ENCODE measurements around the gene ZNF175.

ZNF175 gene

GRCh38 chr19:51571599-51571998 lies 516 bp downstream of the ZNF175 start:
- Histone ChIP-seq H3K4me1 (ENCODE audit: insufficient read depth, low read length, poor library complexity, severe bottlenecking) (peaks cover 44% of the 10 kb centered on the region), H3K79me2 (ENCODE audit: insufficient read depth, low read length) (peaks cover 31% of the 10 kb centered on the region), H3K36me3 (ENCODE audit: insufficient read depth, low read length) (no peaks in the 10 kb centered on the region), H3K9ac (ENCODE audit: low read depth, low read length, poor library complexity, severe bottlenecking) (peak overlapping the region; percentile 75), H3K9me3 (ENCODE audit: insufficient read depth, low read depth, low read length) (no peaks in the 10 kb centered on the region), H2AFZ (ENCODE audit: low read length) (peak overlapping the region; percentile 68), H4K20me1 (ENCODE audit: insufficient read depth, low read length, poor library complexity, severe bottlenecking) (no peaks in the 10 kb centered on the region), H3K9me2 (replicated peaks; ENCODE audit: low read depth, low read length) (no peaks in the 10 kb centered on the region), H3K4me2 (ENCODE audit: low read depth, low read length, poor library complexity, severe bottlenecking) (peak overlapping the region; percentile 96), H3F3A (ENCODE audit: low read depth) (no peaks in the 10 kb centered on the region; the same call in 1 of the 2 replicates), H3K4me3 (ENCODE audit: low read length, poor library complexity, severe bottlenecking) (peak overlapping the region; percentile 86), H3K27me3 (ENCODE audit: insufficient read depth, low read length, poor library complexity, severe bottlenecking) (no peaks in the 10 kb centered on the region)
- no peak for TF ChIP-seq EZH2phosphoT487 (IDR thresholded peaks at IDR 0.05; ENCODE audit: borderline replicate concordance)
- no peak for TF ChIP-seq CTCF (conservative IDR thresholded peaks at IDR 0.05; ENCODE audit: low read length)

GRCh38 chr19:51572410-51572809 lies 1.3 kb downstream of the ZNF175 start:
- Histone ChIP-seq H4K20me1 (ENCODE audit: insufficient read depth, low read length, poor library complexity, severe bottlenecking) (no peaks in the 10 kb centered on the region), H3K9ac (ENCODE audit: low read depth, low read length, poor library complexity, severe bottlenecking) (peak overlapping the region; percentile 75), H3K4me3 (ENCODE audit: low read length, poor library complexity, severe bottlenecking) (peak overlapping the region; percentile 86), H3K9me3 (ENCODE audit: insufficient read depth, low read depth, low read length) (no peaks in the 10 kb centered on the region), H3K79me2 (ENCODE audit: insufficient read depth, low read length) (peaks cover 33% of the 10 kb centered on the region), H3F3A (ENCODE audit: low read depth) (no peaks in the 10 kb centered on the region; the same call in 1 of the 2 replicates), H3K27me3 (ENCODE audit: insufficient read depth, low read length, poor library complexity, severe bottlenecking) (no peaks in the 10 kb centered on the region), H2AFZ (ENCODE audit: low read length) (no peak overlapping the region), H3K4me1 (ENCODE audit: insufficient read depth, low read length, poor library complexity, severe bottlenecking) (peaks cover 37% of the 10 kb centered on the region), H3K9me2 (replicated peaks; ENCODE audit: low read depth, low read length) (no peaks in the 10 kb centered on the region), H3K4me2 (ENCODE audit: low read depth, low read length, poor library complexity, severe bottlenecking) (peak overlapping the region; percentile 96), H3K36me3 (ENCODE audit: insufficient read depth, low read length) (no peaks in the 10 kb centered on the region)
- TF ChIP-seq EZH2phosphoT487 (IDR thresholded peaks at IDR 0.05; ENCODE audit: borderline replicate concordance), result no peak
- TF ChIP-seq CTCF (conservative IDR thresholded peaks at IDR 0.05; ENCODE audit: low read length), result no peak

- no peaks in the 10 kb centered on the region for H3K27me3 ChIP-seq (ENCODE audit: insufficient read depth, low read length, poor library complexity, severe bottlenecking)
- no peaks in the 10 kb centered on the region for H3K9me2 ChIP-seq (replicated peaks; ENCODE audit: low read depth, low read length)
- H3K4me1 ChIP-seq (ENCODE audit: insufficient read depth, low read length, poor library complexity, severe bottlenecking), result peaks cover 32% of the 10 kb centered on the region
- no peak for TF ChIP-seq EZH2phosphoT487 (IDR thresholded peaks at IDR 0.05; ENCODE audit: borderline replicate concordance)
- no peak for TF ChIP-seq CTCF (conservative IDR thresholded peaks at IDR 0.05; ENCODE audit: low read length)
- peak overlapping the region; percentile 96 for H3K4me2 ChIP-seq (ENCODE audit: low read depth, low read length, poor library complexity, severe bottlenecking)
- H3K9me3 ChIP-seq (ENCODE audit: insufficient read depth, low read depth, low read length), result no peaks in the 10 kb centered on the region
- no peaks in the 10 kb centered on the region for H3K36me3 ChIP-seq (ENCODE audit: insufficient read depth, low read length)
- H2AFZ ChIP-seq (ENCODE audit: low read length), result no peak overlapping the region
- H3K9ac ChIP-seq (ENCODE audit: low read depth, low read length, poor library complexity, severe bottlenecking), result peak overlapping the region; percentile 75
- H4K20me1 ChIP-seq (ENCODE audit: insufficient read depth, low read length, poor library complexity, severe bottlenecking), result no peaks in the 10 kb centered on the region
- peaks cover 33% of the 10 kb centered on the region for H3K79me2 ChIP-seq (ENCODE audit: insufficient read depth, low read length)
- H3K4me3 ChIP-seq (ENCODE audit: low read length, poor library complexity, severe bottlenecking), result peak overlapping the region; percentile 86
- H3F3A ChIP-seq (ENCODE audit: low read depth), result no peaks in the 10 kb centered on the region; the same call in 1 of the 2 replicates
Observed at GRCh38 chr19:51572908-51573307, 1.8 kb downstream of the ZNF175 start.

Measured in Loucy (cell line).